GM21526 (cell line): Measurements from ENCODE around the gene CPVL.
"Not testable (repeated sequence)": the region's sequence is repeated elsewhere in the genome, so short reads cannot be mapped to it uniquely, and the experiment has no call there.

Experiments
- ATAC-seq: cut with Tn5 transposase; IDR thresholded peaks from one replicate; pipeline ENCODE4 v1.9.1; 2021; ENCODE audit warnings: moderate library complexity; ENCODE audit not compliant: unreplicated experiment, low FRiP score

The CPVL gene

GRCh38 chr7:29096446-29096730 is 49.9 kb downstream of the CPVL start:
- no peak for ATAC-seq

DNA sequence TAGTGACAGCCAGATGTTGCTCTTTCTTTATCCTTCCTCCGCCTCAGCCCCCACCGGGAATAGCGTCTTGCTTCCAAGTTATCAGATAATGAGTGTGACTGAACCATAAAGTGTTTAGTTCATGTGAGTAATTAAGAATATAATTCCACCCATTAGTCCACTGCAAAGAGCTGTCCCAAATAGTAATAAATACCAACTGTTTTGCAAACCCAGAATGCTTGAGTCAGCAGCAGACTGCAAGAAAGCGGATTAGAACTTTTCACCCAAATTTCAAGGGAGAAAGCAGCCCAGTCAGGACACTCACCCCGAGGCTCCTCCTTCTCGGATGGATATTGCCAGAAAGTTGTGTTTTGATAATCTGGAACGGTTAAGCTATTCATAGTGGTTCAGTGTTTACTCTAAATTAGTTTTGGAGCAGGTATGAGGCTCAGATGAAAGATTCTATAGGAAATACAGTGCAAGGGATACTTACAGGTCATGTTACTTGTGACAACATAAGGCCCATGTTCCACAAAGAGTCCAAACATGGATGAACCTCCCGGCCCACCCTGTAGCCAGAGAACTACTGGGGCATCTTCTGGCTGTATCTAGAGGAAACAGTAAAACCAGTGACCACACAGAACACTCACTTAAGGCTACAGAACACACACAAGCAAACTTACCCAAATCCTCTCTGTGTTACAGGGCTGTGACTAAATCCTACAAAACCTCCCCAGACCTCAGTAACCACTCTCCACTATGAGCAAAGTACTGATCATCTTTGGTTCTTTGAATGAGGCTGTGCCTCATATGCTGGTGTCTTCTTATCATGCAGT is 50.5 kb downstream of the CPVL start:
- no peak for ATAC-seq

GRCh38 chr7:29093091-29093490 is 53.2 kb downstream of the CPVL start:
- ATAC-seq, result not testable (repeated sequence)

DNA sequence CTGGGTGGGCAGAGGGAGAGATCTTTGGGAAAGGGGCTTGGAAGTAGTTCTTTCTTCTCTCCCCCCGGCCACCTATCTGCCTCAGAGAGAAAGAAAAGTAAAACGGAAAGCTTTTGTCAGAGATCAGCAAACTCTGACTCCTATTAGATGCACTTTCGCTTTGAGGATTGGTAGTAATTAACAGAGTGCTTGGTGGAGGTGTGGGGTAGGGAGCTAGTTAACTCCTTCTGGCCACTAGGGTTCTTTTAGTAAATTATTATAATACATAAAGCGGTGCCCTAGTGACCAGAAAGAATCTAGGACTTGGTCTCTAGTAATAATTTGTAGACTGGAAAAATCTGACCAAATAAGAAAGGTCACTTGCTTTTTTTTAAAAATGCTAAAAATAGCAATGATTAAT is 54.6 kb downstream of the CPVL start:
- ATAC-seq, result peak; percentile 71

- ATAC-seq, result peak; percentile 10
Observed at GRCh38 chr7:29090836-29091601, 55.3 kb downstream of the CPVL start.

DNA sequence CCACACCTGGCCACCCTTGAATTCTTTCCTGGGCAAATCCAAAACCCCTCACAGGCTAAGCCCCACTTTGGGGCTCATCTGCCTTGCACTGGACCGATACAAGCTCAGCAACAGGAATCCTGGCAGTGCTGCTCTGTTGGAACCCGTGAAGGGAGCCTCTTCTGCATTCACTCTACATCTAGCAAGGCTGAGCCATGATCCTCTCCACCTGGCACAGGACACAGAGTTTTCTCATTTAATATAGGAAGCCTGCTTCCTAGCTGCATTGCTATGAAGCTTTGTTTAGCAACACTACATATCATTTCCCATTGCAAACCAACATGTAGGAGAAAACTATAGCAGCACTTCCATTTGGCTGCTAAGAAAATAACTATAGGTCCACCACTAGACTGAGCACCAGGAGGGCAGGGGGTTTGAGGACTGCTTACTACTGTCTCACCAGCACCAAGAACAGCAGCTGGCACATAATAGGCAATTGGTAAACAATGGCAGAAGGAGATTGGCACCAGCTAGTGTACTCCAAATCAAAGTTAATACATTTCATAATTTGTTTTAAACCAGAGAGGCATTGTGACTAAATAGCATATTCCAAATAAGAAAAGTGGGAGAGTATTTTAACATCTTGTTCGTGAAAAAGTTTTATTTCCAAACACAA is 56.1 kb downstream of the CPVL start:
- no peak for ATAC-seq

GRCh38 chr7:29087840-29088170 is 58.5 kb downstream of the CPVL start:
- ATAC-seq, result no peak

- ATAC-seq, result no peak
Observed at GRCh38 chr7:29086545-29086944, 59.8 kb downstream of the CPVL start.

GRCh38 chr7:29084832-29085231 is 61.5 kb downstream of the CPVL start:
- peak; percentile 66 for ATAC-seq

- no peak for ATAC-seq
Observed at GRCh38 chr7:29080803-29081202, 65.5 kb downstream of the CPVL start.

DNA sequence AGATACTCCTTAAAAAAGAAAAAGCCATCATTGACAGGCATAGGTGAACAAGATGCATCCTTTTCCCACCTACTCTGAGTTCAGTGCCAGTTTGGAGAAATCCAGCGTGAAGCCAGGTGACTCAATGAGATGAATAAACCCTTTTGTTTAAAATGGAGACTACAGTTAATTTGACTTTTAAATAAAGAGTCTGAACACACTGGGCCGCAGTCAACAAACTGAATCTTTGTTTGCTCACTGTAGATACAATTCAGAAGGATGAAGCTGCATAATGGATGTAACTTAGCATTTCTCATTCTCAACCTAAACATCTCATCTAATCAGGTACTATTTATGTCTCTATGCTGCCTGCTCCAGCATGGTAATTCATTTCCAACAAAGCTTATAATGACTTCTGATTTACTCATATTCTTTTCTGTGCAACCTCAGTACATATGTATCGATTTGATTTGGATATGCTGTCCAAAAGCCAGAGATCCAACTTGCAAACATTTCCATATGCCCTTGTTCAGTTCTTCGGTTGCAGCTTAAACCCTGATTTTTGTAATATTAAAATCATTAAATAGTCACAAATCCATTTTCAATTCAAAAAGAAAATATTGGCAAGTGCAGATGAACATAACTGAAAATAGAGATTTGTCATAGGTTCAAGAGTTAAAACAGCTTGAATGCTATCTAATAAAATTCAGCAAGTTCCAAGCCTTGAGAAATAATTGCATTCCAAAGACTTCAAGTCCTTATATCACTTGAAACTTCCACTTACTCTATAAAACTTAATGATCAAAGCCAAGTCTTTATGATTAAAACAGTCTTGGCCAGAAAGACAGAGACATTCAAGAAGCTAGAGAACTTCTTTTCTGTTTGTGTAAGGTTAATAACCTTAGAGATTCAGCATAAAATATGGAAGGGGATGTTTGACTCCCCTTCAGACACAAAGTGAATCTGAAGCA is 67.8 kb downstream of the CPVL start:
- ATAC-seq, result no peak

DNA sequence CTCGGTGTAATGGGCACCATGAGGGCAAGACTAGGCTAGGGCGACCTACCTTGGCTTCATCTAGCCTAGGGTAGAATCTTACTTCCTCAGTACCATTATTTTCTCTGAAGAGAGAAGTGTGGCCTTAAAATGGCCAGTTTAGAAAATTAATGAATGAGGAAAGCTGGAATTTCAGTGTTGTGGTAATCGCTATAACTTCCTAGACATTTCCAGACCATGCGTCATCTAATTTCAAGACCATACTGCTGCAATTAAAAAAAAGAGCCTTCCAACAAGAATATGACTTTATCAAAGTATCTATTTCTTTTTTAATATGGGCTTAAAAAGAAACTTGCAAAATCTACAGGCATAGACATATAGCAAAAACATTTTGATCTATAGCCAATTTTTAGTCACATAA is 68.5 kb downstream of the CPVL start:
- ATAC-seq, result no peak

DNA sequence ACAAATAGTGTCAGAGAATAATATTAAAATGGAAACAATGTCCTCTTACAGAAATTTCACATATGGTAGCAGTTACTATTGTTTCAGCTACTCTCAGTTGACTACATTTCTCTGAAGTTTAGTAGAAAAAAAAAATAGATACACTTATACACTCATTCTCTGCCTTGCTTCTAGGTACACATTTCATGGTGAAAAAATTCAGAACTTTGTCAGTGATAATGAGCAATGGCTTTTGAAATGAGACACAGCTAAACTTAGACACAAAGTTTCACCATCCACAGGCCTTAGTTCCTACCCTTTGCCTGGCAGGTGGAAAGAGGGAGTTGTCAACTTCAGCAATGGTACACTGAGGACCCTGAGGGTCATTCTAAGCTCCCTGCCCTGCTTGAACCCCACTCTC is 69.2 kb downstream of the CPVL start:
- ATAC-seq, result no peak

GRCh38 chr7:29076631-29077030 is 69.7 kb downstream of the CPVL start:
- ATAC-seq, result no peak

GRCh38 chr7:29075606-29076005 is 70.7 kb downstream of the CPVL start:
- no peak for ATAC-seq

GRCh38 chr7:29071203-29071874 is 75.0 kb downstream of the CPVL start:
- ATAC-seq, result no peak

- no peak for ATAC-seq
Observed at GRCh38 chr7:29066641-29067040, 79.7 kb downstream of the CPVL start.

- ATAC-seq, result no peak
Observed at GRCh38 chr7:29065181-29065857, 81.0 kb downstream of the CPVL start.

DNA sequence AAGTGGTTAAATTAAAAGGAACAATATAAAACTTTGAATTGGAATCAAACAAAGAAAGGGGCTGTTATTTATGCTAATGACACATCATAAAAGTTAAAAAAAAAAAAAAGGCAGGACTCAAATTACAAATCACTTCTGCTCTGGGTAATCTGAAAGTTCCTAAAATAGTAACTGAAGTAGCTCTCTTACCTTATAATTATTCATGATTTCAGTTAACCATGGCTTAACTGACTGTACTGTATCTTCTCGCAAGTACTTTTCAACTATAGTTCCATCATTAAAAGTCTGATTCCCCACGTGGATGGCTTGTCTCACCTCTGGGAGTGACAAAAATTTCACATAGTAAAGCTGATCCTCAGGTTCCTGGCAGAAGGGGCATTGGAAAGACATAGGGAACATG is 82.5 kb downstream of the CPVL start:
- no peak for ATAC-seq

GRCh38 chr7:29063236-29063635 is 83.1 kb downstream of the CPVL start:
- ATAC-seq, result no peak
